H1 (cell line): ENCODE measurements around the gene CARD14. TPM values are rescaled to one million over a fixed set of nuclear protein-coding genes. Genes with fewer than 3 reads are reported as not detected.

Experiments used
- CTCF ChIA-PET: fragments of 300-600 bp; sonication (Branson Sonifier 250); formaldehyde crosslinking; loops from one replicate; lab custom pipeline; 2021; ENCODE audit not compliant: partially characterized antibody; lab: Charles Lee
- POLR2A ChIA-PET: fragments of 300-600 bp; sonication (Branson Sonifier 250); formaldehyde crosslinking; loops from one replicate; lab custom pipeline; 2021; ENCODE audit warnings: inconsistent platforms; ENCODE audit not compliant: partially characterized antibody; lab: Charles Lee
- DNase-seq, 2 experiments: peaks; one replicate each; pipeline versions ENCODE4 v3.0.0 to v3.0.0-alpha.2; 2010 to 2022; ENCODE audit warnings: low spot score in 2 of 2, low read depth in 1 of 2, mixed read lengths in 1 of 2
- FAIRE-seq: peaks from 2 replicates; lab custom pipeline; 2011; peaks lifted over from hg19 to GRCh38; lab: Jason Lieb, UNC
- H2AFZ ChIP-seq: 2 replicates; pipeline ENCODE4 v1.8.1; 2012; ENCODE audit warnings: low read length, inconsistent platforms
- H2AK5ac ChIP-seq: 2 replicates; pipeline ENCODE4 v1.6.1; 2013; ENCODE audit warnings: low read depth, low read length
- H2BK120ac ChIP-seq: replicated peaks from 2 replicates; pipeline ENCODE3; 2013; ENCODE audit warnings: low read depth, low read length, inconsistent platforms
- H2BK12ac ChIP-seq: 2 replicates; pipeline ENCODE4 v1.6.1; 2013; ENCODE audit warnings: low read depth, low read length
- H2BK15ac ChIP-seq: 2 replicates; pipeline ENCODE4 v1.6.1; 2013; ENCODE audit warnings: low read length
- H2BK20ac ChIP-seq: 2 replicates; pipeline ENCODE4 v1.6.1; 2013; ENCODE audit warnings: low read length
- H2BK5ac ChIP-seq: 2 replicates; pipeline ENCODE4 v1.6.1; 2013; ENCODE audit warnings: low read depth, low read length
- H3K14ac ChIP-seq: 2 replicates; pipeline ENCODE4 v1.6.1; 2013; ENCODE audit warnings: inconsistent platforms; ENCODE audit not compliant: insufficient read length
- H3K18ac ChIP-seq: 2 replicates; pipeline ENCODE4 v1.6.1; 2013; ENCODE audit warnings: low read length; ENCODE audit errors: extremely low read depth
- H3K23ac ChIP-seq: 2 replicates; pipeline ENCODE4 v1.6.1; 2013; ENCODE audit warnings: inconsistent platforms; ENCODE audit not compliant: insufficient read length
- H3K23me2 ChIP-seq: 2 replicates; pipeline ENCODE4 v1.6.1; 2013; ENCODE audit warnings: low read depth, low read length
- H3K27ac ChIP-seq: 2 replicates; pipeline ENCODE4 v1.6.1; 2011; ENCODE audit warnings: low read depth, low read length, inconsistent platforms
- H3K27me3 ChIP-seq, 4 experiments: replicated peaks in 1 of 4; 1 replicate in 1 of 4; 2 replicates in 3 of 4; pipeline versions ENCODE4 v1.6.1 to v1.8.1; 2011 to 2013; ENCODE audit warnings: low read length in 3 of 4, mild to moderate bottlenecking in 3 of 4, inconsistent platforms in 2 of 4, mixed read lengths in 2 of 4, moderate library complexity in 1 of 4; ENCODE audit not compliant: control insufficient read depth in 3 of 4, insufficient read depth in 3 of 4; ENCODE audit errors: extremely low read depth in 1 of 4
- H3K36me3 ChIP-seq, 4 experiments: 2 replicates each; pipeline versions ENCODE4 v1.6.1 to v1.8.1; 2011 to 2013; ENCODE audit warnings: mild to moderate bottlenecking in 4 of 4, low read length in 3 of 4, moderate library complexity in 2 of 4, control low read depth in 1 of 4, inconsistent platforms in 1 of 4; ENCODE audit not compliant: insufficient read depth in 4 of 4, control insufficient read depth in 2 of 4
- H3K4ac ChIP-seq: replicated peaks from 2 replicates; pipeline ENCODE3; 2013; ENCODE audit warnings: low read length, low read depth, mixed read lengths, inconsistent platforms; ENCODE audit not compliant: insufficient read length
- H3K4me1 ChIP-seq, 4 experiments: replicated peaks in 1 of 4; 1 replicate in 1 of 4; 2 replicates in 3 of 4; pipeline versions ENCODE4 v1.6.1 to v1.8.1; 2011 to 2013; ENCODE audit warnings: low read length in 3 of 4, inconsistent platforms in 2 of 4, mixed read lengths in 1 of 4; ENCODE audit not compliant: insufficient read depth in 4 of 4, control insufficient read depth in 3 of 4
- H3K4me2 ChIP-seq, 2 experiments: 2 replicates each; pipeline versions ENCODE4 v1.6.1 to v1.8.1; 2011 to 2013; ENCODE audit warnings: low read depth in 2 of 2, low read length in 2 of 2, control low read depth in 1 of 2, inconsistent platforms in 1 of 2, mild to moderate bottlenecking in 1 of 2; ENCODE audit not compliant: insufficient read depth in 1 of 2
- H3K4me3 ChIP-seq, 4 experiments: fragments of 200-600, 300-600 bp in 1 of 4; sonication (generic), shearing (Covaris generic), sonication (Bioruptor Twin) in 1 of 4; 2 replicates each; pipeline versions ENCODE4 v1.5.1 to v1.8.1; 2011 to 2016; ENCODE audit warnings: low read length in 4 of 4, low read depth in 3 of 4, control low read depth in 2 of 4, inconsistent platforms in 2 of 4, mild to moderate bottlenecking in 2 of 4, mixed read lengths in 1 of 4, moderate library complexity in 1 of 4; ENCODE audit not compliant: insufficient read depth in 2 of 4; ENCODE audit errors: extremely low read depth in 1 of 4
- H3K56ac ChIP-seq: replicated peaks from 2 replicates; pipeline ENCODE3; 2013; ENCODE audit warnings: low read depth, mild to moderate bottlenecking, mixed read lengths, low read length, inconsistent platforms; ENCODE audit not compliant: insufficient read length
- H3K79me1 ChIP-seq: 2 replicates; pipeline ENCODE4 v1.6.1; 2013; ENCODE audit warnings: low read depth, low read length, control low read depth
- H3K79me2 ChIP-seq, 2 experiments: 2 replicates each; pipeline versions ENCODE4 v1.6.1 to v1.8.1; 2012 to 2013; ENCODE audit warnings: low read length in 2 of 2, mild to moderate bottlenecking in 2 of 2, inconsistent platforms in 1 of 2; ENCODE audit not compliant: insufficient read depth in 2 of 2, control insufficient read depth in 1 of 2
- H3K9ac ChIP-seq, 4 experiments: replicated peaks in 1 of 4; 1 replicate in 1 of 4; 2 replicates in 3 of 4; pipeline versions ENCODE4 v1.6.1 to v1.8.1; 2011 to 2013; ENCODE audit warnings: low read depth in 3 of 4, low read length in 3 of 4, control low read depth in 2 of 4, mild to moderate bottlenecking in 2 of 4, moderate library complexity in 2 of 4, inconsistent platforms in 1 of 4; ENCODE audit errors: extremely low read depth in 1 of 4
- H3K9me3 ChIP-seq, 2 experiments: 2 replicates each; pipeline versions ENCODE4 v1.6.1 to v1.8.1; 2012 to 2013; ENCODE audit warnings: mild to moderate bottlenecking in 2 of 2, moderate library complexity in 2 of 2, control low read depth in 1 of 2, inconsistent platforms in 1 of 2, low read depth in 1 of 2, low read length in 1 of 2, mixed read lengths in 1 of 2; ENCODE audit not compliant: insufficient read depth in 2 of 2
- H4K20me1 ChIP-seq, 2 experiments: replicated peaks in 1 of 2; 2 replicates each; pipeline versions ENCODE3 to v1.8.1; 2011 to 2013; ENCODE audit warnings: inconsistent platforms in 2 of 2, low read length in 2 of 2, mild to moderate bottlenecking in 1 of 2; ENCODE audit not compliant: insufficient read depth in 2 of 2, control insufficient read depth in 1 of 2
- H4K5ac ChIP-seq: 2 replicates; pipeline ENCODE4 v1.6.1; 2013; ENCODE audit warnings: low read length, low read depth, mixed read lengths, inconsistent platforms; ENCODE audit not compliant: insufficient read length
- H4K8ac ChIP-seq: 2 replicates; pipeline ENCODE4 v1.8.0; 2013; ENCODE audit warnings: mild to moderate bottlenecking, moderate library complexity, low read length, inconsistent platforms; ENCODE audit not compliant: insufficient read depth; ENCODE audit errors: extremely low read depth
- H4K91ac ChIP-seq: replicated peaks from 2 replicates; pipeline ENCODE3; 2013; ENCODE audit warnings: low read length, mixed read lengths, inconsistent platforms; ENCODE audit not compliant: insufficient read length
- BCL11A ChIP-seq, 2 experiments: IDR thresholded peaks; one replicate each; pipeline ENCODE4 v1.6.1; 2011; ENCODE audit warnings: low read depth in 2 of 2, low read length in 2 of 2, mild to moderate bottlenecking in 2 of 2
- BRCA1 ChIP-seq: IDR thresholded peaks from 2 replicates; pipeline ENCODE4 v1.6.1; 2012; ENCODE audit warnings: low read depth, low read length, improper control_type of control experiment
- CBX5 ChIP-seq: fragments of 300-800, 300-1000 bp; sonication (generic); IDR thresholded peaks from 2 replicates; pipeline ENCODE4 v1.7.1; 2016; ENCODE audit warnings: antibody characterized with exemption, low read length, low read depth
- EZH2 ChIP-seq: fragments of 200-600 bp; sonication (generic); IDR thresholded peaks from 2 replicates; pipeline ENCODE4 v1.7.1; 2012; ENCODE audit warnings: low read depth, mild to moderate bottlenecking, moderate library complexity, low read length, inconsistent platforms; ENCODE audit not compliant: severe bottlenecking
- HDAC6 ChIP-seq: IDR thresholded peaks from one replicate; pipeline ENCODE4 v1.7.1; 2012; ENCODE audit warnings: low read depth, mild to moderate bottlenecking, inconsistent platforms, low read length, moderate library complexity
- KDM1A ChIP-seq: fragments of 200-600, 300-600 bp; sonication (generic); IDR thresholded peaks from 2 replicates; pipeline ENCODE4 v1.7.1; 2016; ENCODE audit warnings: mild to moderate bottlenecking, low read length, borderline replicate concordance
- NANOG ChIP-seq: IDR thresholded peaks from 2 replicates; pipeline ENCODE4 v1.6.1; 2011; ENCODE audit warnings: low read length, low read depth, mild to moderate bottlenecking, inconsistent platforms; ENCODE audit not compliant: insufficient read depth, poor library complexity, severe bottlenecking
- SP2 ChIP-seq: IDR thresholded peaks from 2 replicates; pipeline ENCODE4 v1.6.1; 2012; ENCODE audit warnings: mild to moderate bottlenecking, low read length, inconsistent platforms
- SP4 ChIP-seq: IDR thresholded peaks from 2 replicates; pipeline ENCODE4 v1.6.1; 2012; ENCODE audit warnings: low read length, inconsistent platforms
- TBP ChIP-seq: IDR thresholded peaks from 2 replicates; pipeline ENCODE4 v1.6.1; 2011; ENCODE audit warnings: low read depth, low read length, improper control_type of control experiment
- YY1 ChIP-seq: IDR thresholded peaks from 2 replicates; pipeline ENCODE4 v1.6.1; 2011; ENCODE audit warnings: low read depth, mild to moderate bottlenecking, low read length
- WGBS, 2 experiments: shearing (Covaris generic) in 1 of 2; methylation state at CpG; one replicate each; pipeline versions ENCODE4 v1.1.6 to v1.1.7; 2013 to 2015; ENCODE audit warnings: low lambda C conversion rate in 2 of 2, mixed read lengths in 2 of 2, inconsistent platforms in 1 of 2, low coverage in 1 of 2, missing lambda C conversion rate in 1 of 2; ENCODE audit not compliant: insufficient replicate concordance in 2 of 2, insufficient coverage in 1 of 2, insufficient read length in 1 of 2; ENCODE audit errors: extremely low coverage in 1 of 2, missing lambda C conversion rate in 1 of 2; 5-methylcytosine and 5-hydroxymethylcytosine counted together
- polyA plus RNA-seq, 7 experiments: library from polyadenylated mRNA; depleted of rRNA in 3 of 7; stranded (reverse) in 5 of 7; unstranded in 2 of 7; fragments of >200 nt in 5 of 7; fragments of 200-250 nt in 2 of 7; gene quantifications; 1 replicate in 5 of 7; 2 replicates in 1 of 7; 4 replicates in 1 of 7; pipeline versions ENCODE4 v1.2.1 to v1.2.3, GENCODE V29; 2011 to 2013; ENCODE audit warnings: missing spikeins in 2 of 7, mixed read lengths in 2 of 7
- total RNA-seq: library from RNA; stranded (reverse); fragmentation: NEBNext Ultra II Directional; extraction: Animal tissue kit (Norgen Biotek cat#: 25700); gene quantifications from 2 replicates; pipeline ENCODE4 v1.2.1, GENCODE V29; 2021
- TF ChIP-seq, protein P1 (sequence below): IDR thresholded peaks from 2 replicates; pipeline ENCODE4 v1.6.1; 2011; ENCODE audit warnings: low read length, improper control_type of control experiment
- TF ChIP-seq, protein P2 (sequence below): IDR thresholded peaks from 2 replicates; pipeline ENCODE4 v1.6.1; 2012; ENCODE audit warnings: inconsistent platforms

The CARD14 gene
- total and polyA plus RNA-seq, 2 of the 8 experiments (the other 6 are each of a cell fraction or from before 2014, with no cell fraction given): 0.08 TPM; not detected in 1

GRCh38 chr17:80214878-80215210, 45.0 kb downstream of the CARD14 start:
- Histone ChIP-seq H3K4ac (no peak overlapping the region), H3K56ac (no peak overlapping the region), H2AK5ac (no peak overlapping the region), H3K27me3 (no peaks in the 10 kb centered on the region), H3K79me1 (peaks cover 6% of the 10 kb centered on the region; the same call in 1 of the 2 replicates), H3K4me2 (no peak overlapping the region), H3K9ac (no peak overlapping the region), H4K8ac (no peak overlapping the region), H3K79me2 (no peaks in the 10 kb centered on the region), H3K36me3 (peaks cover 4 to 18% (median 12%) of the 10 kb centered on the region in 4 experiments; a peak in 5 of 8 replicates), H4K91ac (no peak overlapping the region), H4K20me1 (peaks cover 0 to 15% of the 10 kb centered on the region in 2 experiments), H2BK120ac (no peak overlapping the region), H2BK12ac (no peak overlapping the region), H3K23me2 (peaks cover 2% of the 10 kb centered on the region; the same call in 1 of the 2 replicates), H3K4me3 (no peak overlapping the region), H3K27ac (no peak overlapping the region), H2BK5ac (no peak overlapping the region), H3K9me3 (no peaks in the 10 kb centered on the region), H3K18ac (no peak overlapping the region), H2AFZ (no peak overlapping the region), H4K5ac (no peak overlapping the region), H2BK15ac (no peak overlapping the region), H3K23ac (no peak overlapping the region), H3K14ac (no peak overlapping the region), H2BK20ac (no peak overlapping the region), H3K4me1 (peaks cover 0 to 4% (median 3%) of the 10 kb centered on the region in 4 experiments; a peak in 3 of 7 replicates)
- DNase-seq: no peak
- WGBS, 2 experiments: 86% methylated on average over 14 of the region's 17 CpGs; no CpG with 5 or more reads in 1 of the 2 experiments
- POLR2A ChIA-PET: no interaction called here
- FAIRE-seq: no peak
- CTCF ChIA-PET: interaction anchor here (0.6 to 1.6 kb wide), 3 partner anchors 11 to 158 kb away, joined by 3 to 7 read pairs (median 6); no protein-coding TSS in a partner anchor
- TF ChIP-seq, protein P1, sequence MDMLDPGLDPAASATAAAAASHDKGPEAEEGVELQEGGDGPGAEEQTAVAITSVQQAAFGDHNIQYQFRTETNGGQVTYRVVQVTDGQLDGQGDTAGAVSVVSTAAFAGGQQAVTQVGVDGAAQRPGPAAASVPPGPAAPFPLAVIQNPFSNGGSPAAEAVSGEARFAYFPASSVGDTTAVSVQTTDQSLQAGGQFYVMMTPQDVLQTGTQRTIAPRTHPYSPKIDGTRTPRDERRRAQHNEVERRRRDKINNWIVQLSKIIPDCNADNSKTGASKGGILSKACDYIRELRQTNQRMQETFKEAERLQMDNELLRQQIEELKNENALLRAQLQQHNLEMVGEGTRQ: no peak
- TF ChIP-seq SP4: no peak
- TF ChIP-seq YY1: no peak
- no peak for TF ChIP-seq BCL11A (IDR thresholded peaks at IDR 0.05; ENCODE audit: low read depth in 2 of 2, low read length in 2 of 2)
- no peak for TF ChIP-seq KDM1A
- TF ChIP-seq SP2: no peak
- TF ChIP-seq HDAC6: no peak
- TF ChIP-seq NANOG: no peak
- TF ChIP-seq EZH2: no peak
- no peak for TF ChIP-seq CBX5
- TF ChIP-seq, protein P2, sequence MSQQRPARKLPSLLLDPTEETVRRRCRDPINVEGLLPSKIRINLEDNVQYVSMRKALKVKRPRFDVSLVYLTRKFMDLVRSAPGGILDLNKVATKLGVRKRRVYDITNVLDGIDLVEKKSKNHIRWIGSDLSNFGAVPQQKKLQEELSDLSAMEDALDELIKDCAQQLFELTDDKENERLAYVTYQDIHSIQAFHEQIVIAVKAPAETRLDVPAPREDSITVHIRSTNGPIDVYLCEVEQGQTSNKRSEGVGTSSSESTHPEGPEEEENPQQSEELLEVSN: no peak
- no peak for TF ChIP-seq BRCA1
- TF ChIP-seq TBP: no peak
